Cardiac fibroblast (primary cell): ENCODE results near the gene GAPDHS.
A peak's percentile ranks its signal among the peaks of the same experiment; 100 is the strongest.

Experiments
- DNase-seq, 2 donors: peaks; one replicate each; pipeline versions ENCODE4 v3.0.0 to v3.0.0-alpha.2; 2010; ENCODE audit warnings: low read depth in 2 of 2
- H3K4me3 ChIP-seq, 2 donors: replicated peaks in 1 of 2; 1 replicate in 1 of 2; 2 replicates in 1 of 2; pipeline ENCODE4 v1.5.1; 2011; ENCODE audit warnings: low read depth in 2 of 2, low read length in 2 of 2, mild to moderate bottlenecking in 2 of 2, moderate library complexity in 1 of 2
- TF ChIP-seq, protein P1 (sequence below): IDR thresholded peaks from one replicate; pipeline ENCODE4 v1.5.1; 2011; ENCODE audit warnings: low read depth, mild to moderate bottlenecking, low read length, inconsistent platforms

Gene GAPDHS

DNA sequence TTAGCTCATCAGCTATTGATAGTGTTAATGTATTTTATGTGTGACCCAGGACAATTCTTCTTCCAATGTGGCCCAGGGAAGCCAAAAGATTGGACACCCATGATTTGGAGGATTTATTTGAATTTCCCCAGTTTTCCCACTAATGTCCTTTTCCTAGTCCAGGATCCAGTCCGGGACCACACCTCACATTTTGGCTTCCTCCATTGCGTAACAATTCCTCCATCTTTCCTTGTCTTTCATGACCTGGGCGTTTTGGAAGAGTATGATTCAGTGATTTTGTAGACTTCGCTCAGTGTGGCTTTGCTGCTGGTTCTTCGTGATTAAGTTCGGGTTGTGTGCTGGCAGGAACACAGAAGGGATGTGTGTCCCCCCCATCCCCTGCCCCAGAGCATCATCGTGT lies 33.5 kb downstream of the GAPDHS start:
- H3K4me3 ChIP-seq, result no peak overlapping the region
- TF ChIP-seq, protein P1, sequence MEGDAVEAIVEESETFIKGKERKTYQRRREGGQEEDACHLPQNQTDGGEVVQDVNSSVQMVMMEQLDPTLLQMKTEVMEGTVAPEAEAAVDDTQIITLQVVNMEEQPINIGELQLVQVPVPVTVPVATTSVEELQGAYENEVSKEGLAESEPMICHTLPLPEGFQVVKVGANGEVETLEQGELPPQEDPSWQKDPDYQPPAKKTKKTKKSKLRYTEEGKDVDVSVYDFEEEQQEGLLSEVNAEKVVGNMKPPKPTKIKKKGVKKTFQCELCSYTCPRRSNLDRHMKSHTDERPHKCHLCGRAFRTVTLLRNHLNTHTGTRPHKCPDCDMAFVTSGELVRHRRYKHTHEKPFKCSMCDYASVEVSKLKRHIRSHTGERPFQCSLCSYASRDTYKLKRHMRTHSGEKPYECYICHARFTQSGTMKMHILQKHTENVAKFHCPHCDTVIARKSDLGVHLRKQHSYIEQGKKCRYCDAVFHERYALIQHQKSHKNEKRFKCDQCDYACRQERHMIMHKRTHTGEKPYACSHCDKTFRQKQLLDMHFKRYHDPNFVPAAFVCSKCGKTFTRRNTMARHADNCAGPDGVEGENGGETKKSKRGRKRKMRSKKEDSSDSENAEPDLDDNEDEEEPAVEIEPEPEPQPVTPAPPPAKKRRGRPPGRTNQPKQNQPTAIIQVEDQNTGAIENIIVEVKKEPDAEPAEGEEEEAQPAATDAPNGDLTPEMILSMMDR, result no peak
- no peak for DNase-seq

DNA sequence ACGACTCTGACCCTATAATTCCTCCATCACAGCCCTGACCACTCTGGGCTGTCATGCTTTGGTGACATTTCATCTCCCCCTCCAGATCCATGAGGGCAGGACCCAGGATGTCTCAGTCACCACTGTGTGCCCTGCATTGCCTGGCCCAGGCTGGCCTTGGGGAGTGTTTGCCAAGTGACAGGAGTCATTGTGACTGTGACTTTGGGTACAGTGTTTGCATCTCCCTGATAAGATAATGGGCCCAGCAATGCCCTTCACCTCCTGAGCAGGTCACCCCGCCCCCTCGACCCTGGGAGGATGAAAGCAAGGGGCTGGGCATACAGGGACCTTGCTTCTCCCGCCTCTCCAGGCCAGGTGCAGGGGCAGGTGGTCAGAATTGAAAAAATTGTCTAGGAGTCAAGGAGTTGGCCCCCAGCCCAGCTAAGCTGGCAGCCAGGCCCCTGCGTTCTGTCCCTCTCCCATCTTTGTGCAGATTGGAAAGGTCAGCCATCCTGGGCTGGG lies 36.1 kb downstream of the GAPDHS start:
- no peak overlapping the region for H3K4me3 ChIP-seq

DNA sequence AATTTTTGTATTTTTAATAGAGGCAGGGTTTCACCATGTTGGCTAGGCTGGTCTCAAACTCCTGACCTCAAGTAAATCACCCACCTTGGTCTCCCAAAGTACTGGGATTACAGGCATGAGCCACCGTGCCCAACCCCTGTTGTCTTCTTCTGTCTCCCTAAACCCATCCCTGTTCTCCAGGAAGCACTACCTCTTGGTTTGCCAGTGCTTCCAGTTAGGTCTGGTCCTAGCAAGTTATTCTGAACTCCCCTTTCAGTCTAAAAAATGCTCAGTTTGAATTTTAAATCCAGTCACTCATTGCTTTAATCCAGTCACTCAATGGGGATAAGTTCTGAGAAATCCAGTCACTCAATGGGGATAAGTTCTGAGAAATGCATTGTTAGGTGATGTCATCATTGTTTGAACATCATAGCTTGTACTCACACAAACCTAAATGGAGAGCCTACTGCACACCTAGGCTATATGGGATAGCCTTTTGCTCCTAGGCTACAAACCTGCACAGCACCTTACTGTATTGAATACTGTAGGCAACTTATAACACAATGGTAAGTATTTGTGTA lies 38.2 kb downstream of the GAPDHS start:
- DNase-seq, result no peak
- TF ChIP-seq, protein P1, result no peak
- no peak overlapping the region for H3K4me3 ChIP-seq

More for the DNA sequence above, 36.1 kb downstream of the GAPDHS start:
- no peak for DNase-seq
- TF ChIP-seq, protein P1, result no peak

DNA sequence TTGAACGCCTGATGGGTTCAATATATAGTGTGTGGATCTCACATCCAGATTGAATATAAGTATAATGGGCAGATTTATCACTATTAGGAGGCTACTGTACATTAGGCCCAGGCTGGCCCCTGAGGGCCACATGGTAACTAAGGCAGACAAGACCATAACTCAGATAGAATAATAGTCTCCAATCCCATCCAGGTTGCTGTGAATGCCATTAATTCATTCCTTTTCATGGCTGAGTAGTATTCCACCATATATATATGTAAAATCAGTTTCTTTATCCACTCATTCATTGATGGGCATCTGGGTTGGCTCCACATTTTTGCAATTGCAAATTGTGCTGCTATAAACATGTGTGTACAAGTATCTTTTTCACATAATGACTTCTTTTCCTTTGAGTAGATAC lies 44.7 kb downstream of the GAPDHS start:
- DNase-seq, result no peak
- no peak overlapping the region for H3K4me3 ChIP-seq
- TF ChIP-seq, protein P1, result no peak

DNA sequence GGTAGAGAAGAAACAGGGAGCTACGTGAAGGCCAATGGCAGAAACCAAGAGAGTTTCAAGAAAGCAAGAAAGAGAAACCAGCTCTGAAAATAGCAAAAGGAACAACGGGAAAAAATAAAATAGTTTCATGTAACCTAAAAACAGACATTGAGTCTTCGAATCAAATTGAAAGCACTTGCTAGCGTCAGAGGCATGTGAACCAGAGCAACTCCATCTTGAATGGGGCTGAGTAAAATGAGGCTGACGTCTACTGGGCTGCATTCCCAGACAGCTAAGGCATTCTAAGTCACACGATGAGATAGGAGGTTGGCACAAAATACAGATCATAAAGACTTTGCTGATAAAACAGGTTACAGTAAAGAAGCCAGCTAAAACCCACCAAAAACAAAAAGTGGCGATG lies 45.5 kb downstream of the GAPDHS start:
- TF ChIP-seq, protein P1, result no peak
- H3K4me3 ChIP-seq, result no peak overlapping the region
- no peak for DNase-seq

DNA sequence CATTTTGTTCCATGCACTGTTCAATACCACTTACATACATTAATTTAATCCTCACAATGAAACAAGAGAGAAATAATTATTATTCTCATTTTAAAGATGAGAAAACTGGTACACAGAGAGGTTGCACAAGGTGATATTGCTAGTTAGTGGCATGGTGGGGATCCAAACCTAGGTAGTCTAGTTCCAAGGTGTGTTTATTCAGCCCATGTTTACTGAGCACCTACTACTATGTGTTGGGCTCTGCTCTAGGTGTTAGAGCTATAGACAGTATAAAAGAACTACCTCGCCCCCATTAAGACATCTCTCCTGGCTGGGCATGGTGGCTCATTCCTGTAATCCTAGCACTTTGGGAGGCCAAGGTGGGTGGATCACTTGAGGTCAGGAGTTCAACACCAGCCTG lies 49.5 kb downstream of the GAPDHS start:
- no peak overlapping the region for H3K4me3 ChIP-seq
- TF ChIP-seq, protein P1, result no peak
- no peak for DNase-seq

DNA sequence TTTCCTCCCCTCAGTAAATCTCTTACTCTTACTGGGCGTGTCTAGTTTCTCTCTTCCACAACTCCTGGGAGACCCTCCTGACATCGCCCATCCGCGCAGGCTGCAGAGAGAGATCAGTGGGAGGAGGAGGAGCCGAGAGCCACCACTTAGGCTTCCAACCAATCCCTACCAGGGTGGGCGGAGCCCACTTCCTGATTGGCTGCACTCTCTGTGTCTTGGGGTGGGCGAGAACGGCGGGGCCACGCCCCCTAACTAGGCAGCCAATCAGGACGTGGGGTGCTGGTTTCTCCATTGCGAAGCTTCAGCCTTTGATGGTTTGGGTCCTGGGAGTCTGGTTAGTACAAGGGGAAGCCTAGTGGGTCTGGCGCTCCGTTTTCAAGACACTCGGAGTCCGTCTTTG lies 52.6 kb downstream of the GAPDHS start, which contains the start of gene PMIS2:
TSS of gene PMIS2 (plus strand) at position 326 of the 400 bp plus-strand sequence. CDS start 87 bp downstream, outside the sequence.
- peak in 1 of 2 donors; percentile 12 for DNase-seq
- TF ChIP-seq, protein P1, result no peak
- no peak within 1 kb of the TSS for H3K4me3 ChIP-seq
